Activated T-cell treated with anti-CD3 and anti-CD28 coated beads for 24 hours (primary cell): ENCODE measurements around the gene KLF6.
"Not testable (repeated sequence)": the region's sequence is repeated elsewhere in the genome, so short reads cannot be mapped to it uniquely, and the experiment has no call there.

ENCODE experiments used
- DNase-seq: peaks from one replicate; pipeline ENCODE4 v3.0.0-alpha.2; 2020; ENCODE audit warnings: low read depth

The KLF6 gene

GRCh38 chr10:3756360-3756740 lies 28.7 kb downstream of the KLF6 start:
- no peak for DNase-seq

DNA sequence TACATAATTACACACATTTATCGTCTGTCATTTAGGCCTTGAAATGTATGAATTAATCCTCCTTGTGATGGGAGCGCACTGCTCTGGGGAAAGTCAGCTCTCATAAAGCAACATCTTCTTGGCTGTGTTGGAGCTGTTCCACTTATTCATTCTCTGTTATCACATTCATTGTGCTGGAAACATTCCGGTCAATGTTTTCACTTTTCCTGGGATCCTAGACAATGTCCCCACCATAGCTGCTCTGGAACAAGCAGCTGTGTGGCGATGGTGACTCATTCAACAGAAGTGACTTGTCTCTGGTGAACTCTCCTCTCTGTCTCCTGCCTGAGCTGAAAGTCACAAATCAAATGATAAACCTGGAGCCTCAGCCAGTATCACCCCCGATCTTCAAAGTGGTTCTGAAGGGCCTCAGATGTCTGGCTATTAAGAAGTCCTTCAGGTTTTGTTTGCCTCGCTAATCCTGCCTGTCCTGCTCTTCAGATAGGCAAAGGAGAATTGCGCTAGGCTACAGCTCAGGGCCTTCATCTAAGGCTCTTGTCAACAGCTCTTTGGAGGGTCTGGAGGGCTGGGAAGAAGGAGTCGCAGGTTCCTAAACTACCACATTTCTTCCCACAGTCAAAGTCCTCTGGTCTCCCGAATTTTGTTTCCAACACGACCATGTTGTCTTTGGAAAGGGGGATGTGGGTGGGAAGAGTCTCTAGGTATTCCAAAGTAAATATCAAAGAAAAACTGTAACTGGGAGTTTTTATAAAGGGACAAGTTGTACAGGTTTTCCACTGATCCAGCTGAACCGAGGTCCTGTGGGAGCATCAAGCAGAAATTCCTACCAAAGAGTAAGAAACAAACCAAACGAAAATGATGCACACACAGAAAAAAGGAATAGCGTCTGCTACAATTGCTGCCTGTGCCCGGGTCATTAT lies 29.3 kb downstream of the KLF6 start:
- no peak for DNase-seq

GRCh38 chr10:3754727-3755439 lies 30.1 kb downstream of the KLF6 start:
- DNase-seq = no peak

- no peak for DNase-seq
These were observed 34.2 kb downstream of the KLF6 start for GRCh38 chr10:3750854-3751253.

- no peak for DNase-seq
These were observed 34.8 kb downstream of the KLF6 start for GRCh38 chr10:3750006-3750816.

- no peak for DNase-seq
These were observed 35.4 kb downstream of the KLF6 start for GRCh38 chr10:3749600-3749999.

- DNase-seq = no peak
These were observed 36.0 kb downstream of the KLF6 start for GRCh38 chr10:3749011-3749410.

DNA sequence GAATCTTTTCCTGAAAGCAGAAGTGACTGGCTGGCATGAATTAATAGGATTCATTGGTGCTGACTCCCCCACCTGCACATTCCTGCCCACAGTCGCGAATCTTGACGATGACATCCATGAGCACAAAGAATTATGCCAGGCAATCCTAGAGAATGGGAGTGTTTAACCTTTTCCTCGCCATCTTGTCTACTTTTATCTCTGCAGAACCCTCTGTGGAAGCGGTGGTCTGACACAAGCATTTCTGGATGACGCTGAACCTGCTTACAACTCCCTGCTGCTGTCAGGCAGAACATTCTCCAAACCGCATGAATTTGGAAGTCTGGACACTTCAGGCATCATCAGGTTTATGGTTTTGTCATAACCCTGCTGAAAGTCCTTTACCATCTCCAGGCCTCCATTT lies 36.5 kb downstream of the KLF6 start:
- DNase-seq = no peak

- no peak for DNase-seq
These were observed 37.0 kb downstream of the KLF6 start for GRCh38 chr10:3747984-3748383.

DNA sequence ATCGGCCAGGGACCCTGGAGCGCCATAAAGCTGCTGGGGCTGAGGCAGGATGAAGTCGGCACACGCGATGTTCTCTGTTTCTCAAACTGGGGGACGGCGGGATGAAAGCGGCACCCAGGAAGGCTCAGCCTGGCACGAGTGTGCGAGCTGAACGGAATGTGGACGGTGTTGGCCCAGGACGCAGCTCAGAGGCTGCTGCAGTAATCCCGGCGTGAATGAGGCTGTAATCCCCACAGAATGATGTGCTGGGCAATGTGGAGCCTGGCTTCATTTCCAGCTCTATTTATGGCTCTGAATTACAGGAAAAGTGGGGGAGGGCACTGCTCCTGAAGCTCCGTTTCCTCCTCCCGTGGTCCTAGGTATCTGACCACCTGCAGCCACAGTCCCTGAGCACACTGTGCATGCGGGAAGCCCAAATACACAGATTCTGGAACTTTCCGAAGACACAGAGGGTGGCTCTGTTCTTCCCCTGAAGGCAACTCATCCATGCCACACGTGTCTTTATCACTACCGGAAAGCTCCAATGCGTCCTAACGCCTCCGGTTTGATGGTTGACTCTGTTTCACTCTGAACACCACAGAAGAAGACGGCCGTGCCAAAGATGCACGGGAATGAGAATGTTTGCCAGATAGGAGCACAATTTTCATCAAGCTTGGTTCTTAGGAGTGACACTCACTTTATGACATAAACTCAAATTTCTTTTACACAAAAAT lies 37.6 kb downstream of the KLF6 start:
- no peak for DNase-seq

- no peak for DNase-seq
These were observed 38.4 kb downstream of the KLF6 start for GRCh38 chr10:3746634-3747033.

GRCh38 chr10:3745521-3745920 lies 39.5 kb downstream of the KLF6 start:
- no peak for DNase-seq

- no peak for DNase-seq
These were observed 43.1 kb downstream of the KLF6 start for GRCh38 chr10:3741688-3742461.

GRCh38 chr10:3740157-3740871 lies 44.7 kb downstream of the KLF6 start:
- DNase-seq = no peak

DNA sequence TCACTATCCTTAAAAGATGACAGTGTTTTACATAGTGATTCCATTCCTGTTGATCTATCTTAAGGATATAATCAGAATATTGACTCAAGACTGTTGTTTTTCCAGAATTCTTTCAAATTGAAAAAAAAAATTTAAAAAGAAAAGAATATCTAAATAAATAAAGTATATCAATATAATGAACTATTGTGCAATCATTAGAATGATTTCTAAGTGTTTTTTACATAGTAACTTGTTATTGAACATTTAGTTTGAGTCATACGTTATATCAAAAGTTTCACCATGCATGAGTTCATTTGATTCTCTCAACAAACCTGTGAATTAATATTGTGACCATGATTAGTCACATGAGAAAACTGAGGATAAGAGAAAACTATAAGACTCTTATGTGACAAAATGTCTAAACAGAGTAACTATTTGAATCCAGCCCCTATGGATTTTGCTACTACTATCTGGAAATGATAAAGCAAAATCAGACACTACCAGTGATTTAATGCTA lies 46.1 kb downstream of the KLF6 start:
- no peak for DNase-seq

DNA sequence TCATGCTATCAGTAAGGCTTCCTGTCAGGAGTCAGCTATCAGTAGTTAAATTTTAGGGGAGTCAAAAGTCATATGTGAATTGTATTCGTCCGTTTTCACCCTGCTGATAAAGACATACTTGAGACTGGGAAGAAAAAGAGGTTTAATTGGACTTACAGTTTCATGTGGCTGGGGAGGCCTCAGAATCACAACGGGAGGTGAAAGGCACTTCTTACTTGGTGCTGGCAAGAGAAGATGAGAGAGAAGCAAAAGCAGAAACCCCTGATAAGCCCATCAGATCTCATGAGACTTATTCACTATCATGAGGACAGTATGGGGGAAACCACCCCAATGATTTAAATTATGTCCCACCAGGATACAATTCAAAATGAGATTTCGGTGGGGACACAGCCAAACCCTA lies 47.1 kb downstream of the KLF6 start:
- DNase-seq = no peak

DNA sequence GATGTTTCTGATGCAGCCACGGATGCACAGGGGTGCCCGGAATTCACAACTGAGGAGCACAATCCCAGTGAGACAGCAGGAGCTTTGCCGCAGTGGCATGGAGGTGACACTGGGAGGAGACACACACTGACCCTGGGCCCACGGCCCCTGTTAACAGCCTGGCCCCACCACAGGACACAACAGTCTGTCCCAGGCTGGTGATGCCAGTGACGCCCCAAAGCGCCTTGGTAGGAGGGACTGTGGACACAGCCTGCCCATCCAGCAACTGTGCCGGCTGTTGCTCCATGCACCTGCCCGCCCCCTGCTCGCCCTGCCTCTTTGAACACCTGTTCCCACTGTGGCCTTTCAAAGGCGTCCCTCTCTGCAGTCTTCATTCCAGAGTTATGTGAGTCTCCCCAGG lies 49.8 kb downstream of the KLF6 start:
- DNase-seq = no peak

- DNase-seq = no peak
These were observed 50.9 kb downstream of the KLF6 start for GRCh38 chr10:3734111-3734510.

DNA sequence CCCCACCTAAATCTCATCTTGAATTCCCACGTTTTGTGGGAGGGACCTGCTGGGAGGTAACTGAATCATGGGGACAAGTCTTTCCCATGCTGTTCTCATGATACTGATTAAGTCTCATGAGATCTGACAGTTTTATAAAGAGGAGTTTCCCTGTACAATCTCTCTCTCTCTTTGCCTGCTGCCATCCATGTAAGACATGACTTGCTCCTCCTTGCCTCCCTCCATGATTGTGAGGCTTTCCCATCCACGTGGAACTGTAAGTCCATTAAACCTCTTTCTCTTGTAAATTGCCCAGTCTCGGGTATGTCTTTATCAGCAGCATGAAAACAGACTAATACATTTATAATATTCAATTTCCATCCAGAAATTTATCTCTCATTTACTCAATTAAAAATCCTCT lies 52.8 kb downstream of the KLF6 start:
- not testable (repeated sequence) for DNase-seq

- DNase-seq = no peak
These were observed 55.5 kb downstream of the KLF6 start for GRCh38 chr10:3729397-3729976.
